WTC11 (cell line): ENCODE results near the gene SULT6B1. TPM values are rescaled to one million over a fixed set of nuclear protein-coding genes. Genes with fewer than 3 reads are reported as not detected.
"Not testable (repeated sequence)": the region's sequence is repeated elsewhere in the genome, so short reads cannot be mapped to it uniquely, and the experiment has no call there.

Source experiments
- ATAC-seq: fragments of 200-7000 bp; cut with Tn5 transposase; 2 replicates; pipeline ENCODE4 v1.10.0; 2021; ENCODE audit warnings: mild to moderate bottlenecking, moderate library complexity
- CTCF ChIA-PET: fragments of 300-600 bp; sonication (Branson Sonifier 250); formaldehyde crosslinking; loops from one replicate; lab custom pipeline; 2021; ENCODE audit warnings: antibody characterized with exemption; lab: Charles Lee
- POLR2A ChIA-PET: fragments of 350-600 bp; sonication (Branson Sonifier 250); formaldehyde crosslinking; loops from one replicate; lab custom pipeline; 2021; ENCODE audit warnings: antibody characterized with exemption; lab: Charles Lee
- DNase-seq: peaks from one replicate; pipeline ENCODE4 v3.0.0; 2021; ENCODE audit warnings: low spot score
- H3K27ac Mint-ChIP-seq: 2 replicates; pipeline ENCODE4 v1.8.0; 2021; ENCODE audit warnings: mixed read lengths
- H3K27me3 Mint-ChIP-seq: 2 replicates; pipeline ENCODE4 v1.8.0; 2021; ENCODE audit warnings: low read depth, mild to moderate bottlenecking, moderate library complexity, mixed read lengths
- H3K36me3 Mint-ChIP-seq: 2 replicates; pipeline ENCODE4 v1.8.0; 2021; ENCODE audit warnings: mixed read lengths
- H3K4me1 Mint-ChIP-seq: 2 replicates; pipeline ENCODE4 v1.8.0; 2022; ENCODE audit warnings: mixed read lengths
- H3K4me3 Mint-ChIP-seq: 2 replicates; pipeline ENCODE4 v1.8.0; 2021; ENCODE audit warnings: mild to moderate bottlenecking, moderate library complexity, mixed read lengths
- H3K9me3 Mint-ChIP-seq: 2 replicates; pipeline ENCODE4 v1.8.0; 2021; ENCODE audit warnings: mixed read lengths
- ATF2 ChIP-seq: sonication (generic); formaldehyde crosslinking; IDR thresholded peaks from 2 replicates; pipeline ENCODE4 v1.8.1; 2022; ENCODE audit warnings: low read depth, missing genetic modification reagents, borderline replicate concordance
- CBFB ChIP-seq: sonication (generic); formaldehyde crosslinking; IDR thresholded peaks from 2 replicates; pipeline ENCODE4 v1.8.1; 2022; ENCODE audit warnings: mild to moderate bottlenecking, low read depth, missing genetic modification reagents
- CREB1 ChIP-seq: sonication (generic); formaldehyde crosslinking; IDR thresholded peaks from 2 replicates; pipeline ENCODE4 v1.8.0; 2023; ENCODE audit warnings: mild to moderate bottlenecking, missing genetic modification reagents
- CTCF ChIP-seq: fragments of 200-600 bp; IDR thresholded peaks from 2 replicates; pipeline ENCODE4 v1.8.0; 2022; ENCODE audit warnings: antibody characterized with exemption
- ETV6 ChIP-seq: sonication (generic); formaldehyde crosslinking; IDR thresholded peaks from 2 replicates; pipeline ENCODE4 v1.8.1; 2022; ENCODE audit warnings: mild to moderate bottlenecking, missing genetic modification reagents
- FOXJ3 ChIP-seq: sonication (generic); formaldehyde crosslinking; IDR thresholded peaks from 2 replicates; pipeline ENCODE4 v1.9.0; 2021; ENCODE audit warnings: missing genetic modification reagents, mild to moderate bottlenecking, borderline replicate concordance
- FOXP1 ChIP-seq: sonication (generic); formaldehyde crosslinking; IDR thresholded peaks from 2 replicates; pipeline ENCODE4 v1.8.0; 2022; ENCODE audit warnings: missing genetic modification reagents, mild to moderate bottlenecking, moderate library complexity, borderline replicate concordance
- GRHL2 ChIP-seq: fragments of 250-450 bp; sonication (Bioruptor Pico); IDR thresholded peaks from 2 replicates; pipeline ENCODE4 v1.8.0; 2022; ENCODE audit warnings: mild to moderate bottlenecking, moderate library complexity; ENCODE audit not compliant: insufficient replicate concordance, severe bottlenecking
- HMGA2 ChIP-seq: fragments of 250-450 bp; sonication (Bioruptor Pico); IDR thresholded peaks from 2 replicates; pipeline ENCODE4 v1.4.0; 2021; ENCODE audit warnings: mild to moderate bottlenecking, moderate library complexity
- IRF2 ChIP-seq: sonication (generic); formaldehyde crosslinking; IDR thresholded peaks from 2 replicates; pipeline ENCODE4 v1.8.0; 2022; ENCODE audit warnings: low read depth, missing genetic modification reagents, borderline replicate concordance
- NFE2L1 ChIP-seq: sonication (generic); formaldehyde crosslinking; IDR thresholded peaks from 2 replicates; pipeline ENCODE4 v1.8.1; 2023; ENCODE audit warnings: missing genetic modification reagents
- NR3C1 ChIP-seq: sonication (generic); formaldehyde crosslinking; conservative IDR thresholded peaks from 2 replicates; pipeline ENCODE4 v1.8.1; 2023; ENCODE audit warnings: low read depth, mild to moderate bottlenecking, missing genetic modification reagents
- PRDM15 ChIP-seq: sonication (generic); formaldehyde crosslinking; IDR thresholded peaks from 2 replicates; pipeline ENCODE4 v1.8.0; 2022; ENCODE audit warnings: missing genetic modification reagents
- PREB ChIP-seq: sonication (generic); formaldehyde crosslinking; IDR thresholded peaks from 2 replicates; pipeline ENCODE4 v1.8.1; 2022; ENCODE audit warnings: mild to moderate bottlenecking, missing genetic modification reagents, moderate library complexity, borderline replicate concordance
- TEAD1 ChIP-seq: sonication (generic); formaldehyde crosslinking; IDR thresholded peaks from 2 replicates; pipeline ENCODE4 v1.8.0; 2022; ENCODE audit warnings: mild to moderate bottlenecking, missing genetic modification reagents
- TP53 ChIP-seq: sonication (generic); formaldehyde crosslinking; IDR thresholded peaks from 2 replicates; pipeline ENCODE4 v1.8.1; 2023; ENCODE audit warnings: mild to moderate bottlenecking, missing genetic modification reagents
- ZNF121 ChIP-seq: sonication (generic); formaldehyde crosslinking; IDR thresholded peaks from 2 replicates; pipeline ENCODE4 v1.8.0; 2023; ENCODE audit warnings: missing genetic modification reagents
- ZNF232 ChIP-seq: sonication (generic); formaldehyde crosslinking; IDR thresholded peaks from 2 replicates; pipeline ENCODE4 v1.8.0; 2022; ENCODE audit warnings: mild to moderate bottlenecking, missing genetic modification reagents
- total RNA-seq: library from RNA; stranded (reverse); gene quantifications from 3 replicates; pipeline ENCODE4 v1.2.3, GENCODE V29; 2021

Gene SULT6B1
- total RNA-seq, 1 experiment from 2014 or later = not detected

GRCh38 chr2:37215250-37215649 is 26.8 kb upstream of the SULT6B1 start (continued):
- TF ChIP-seq IRF2 (CRISPR knock-in tag) (no peak), HMGA2 (CRISPR knock-in tag) (no peak), FOXJ3 (no peak)

- peaks cover 37% of the 10 kb centered on the region for H3K9me3 Mint-ChIP-seq
- no peak overlapping the region for H3K4me3 Mint-ChIP-seq
- peaks cover 31% of the 10 kb centered on the region for H3K4me1 Mint-ChIP-seq
- peak overlapping the region; percentile 76 for H3K27ac Mint-ChIP-seq
- H3K27me3 Mint-ChIP-seq = no peaks in the 10 kb centered on the region
- DNase-seq = no peak
- CTCF ChIA-PET = no interaction called here
- POLR2A ChIA-PET = no interaction called here
- H3K36me3 Mint-ChIP-seq = peaks cover 94% of the 10 kb centered on the region
- no peak for ATAC-seq
- no peak for TF ChIP-seq NFE2L1 (CRISPR knock-in tag)
- no peak for TF ChIP-seq ATF2 (CRISPR knock-in tag)
- TF ChIP-seq FOXJ3 = no peak
- TF ChIP-seq TEAD1 = no peak
- no peak for TF ChIP-seq CTCF
- no peak for TF ChIP-seq ZNF121 (CRISPR knock-in tag)
- TF ChIP-seq TP53 = no peak
- no peak for TF ChIP-seq ETV6 (CRISPR knock-in tag)
- TF ChIP-seq ZNF232 (CRISPR knock-in tag) = no peak
- no peak for TF ChIP-seq PRDM15
- no peak for TF ChIP-seq NR3C1 (CRISPR knock-in tag)
- TF ChIP-seq GRHL2 = no peak
- TF ChIP-seq FOXP1 = no peak
These were observed 23.5 kb upstream of the SULT6B1 start for GRCh38 chr2:37211939-37212338.

- ATAC-seq (no peak), DNase-seq (no peak)
- Mint-ChIP-seq H3K9me3 (peaks cover 41% of the 10 kb centered on the region), H3K27ac (peak overlapping the region; percentile 15; the same call in 1 of the 2 replicates), H3K4me1 (peaks cover 37% of the 10 kb centered on the region), H3K4me3 (no peak overlapping the region), H3K36me3 (peaks cover 94% of the 10 kb centered on the region), H3K27me3 (no peaks in the 10 kb centered on the region)
- POLR2A ChIA-PET = no interaction called here
- TF ChIP-seq CREB1 = no peak
- no peak for TF ChIP-seq CBFB (CRISPR knock-in tag)
- TF ChIP-seq PREB = no peak
- CTCF ChIA-PET = no interaction called here
These were observed 22.7 kb upstream of the SULT6B1 start for GRCh38 chr2:37211212-37211611.

- DNase-seq, POLR2A ChIA-PET, H3K4me3 Mint-ChIP-seq, CTCF ChIA-PET, ATAC-seq, H3K27me3 Mint-ChIP-seq: not testable (repeated sequence)
- Mint-ChIP-seq H3K9me3 (peaks cover 60% of the 10 kb centered on the region), H3K4me1 (peaks cover 54% of the 10 kb centered on the region), H3K36me3 (peaks cover 98% of the 10 kb centered on the region), H3K27ac (peak overlapping the region; percentile 96)
These were observed 18.3 kb upstream of the SULT6B1 start for GRCh38 chr2:37206760-37207159.
